Stimulated activated CD8-positive, alpha-beta memory T cell treated with anti-CD3 and anti-CD28 coated beads, Interleukin-12 subunit alpha, Interleukin-12 subunit beta, amount 100 ng/mL, for 1 hour (primary cell): ENCODE measurements around the gene FMC1.
A peak's percentile ranks its signal among the peaks of the same experiment; 100 is the strongest.
"Not testable (repeated sequence)": the region's sequence is repeated elsewhere in the genome, so short reads cannot be mapped to it uniquely, and the experiment has no call there.

Experiments
- DNase-seq: peaks from one replicate; pipeline ENCODE4 v3.0.0-alpha.2; 2020; ENCODE audit warnings: low read depth

FMC1 gene

DNA sequence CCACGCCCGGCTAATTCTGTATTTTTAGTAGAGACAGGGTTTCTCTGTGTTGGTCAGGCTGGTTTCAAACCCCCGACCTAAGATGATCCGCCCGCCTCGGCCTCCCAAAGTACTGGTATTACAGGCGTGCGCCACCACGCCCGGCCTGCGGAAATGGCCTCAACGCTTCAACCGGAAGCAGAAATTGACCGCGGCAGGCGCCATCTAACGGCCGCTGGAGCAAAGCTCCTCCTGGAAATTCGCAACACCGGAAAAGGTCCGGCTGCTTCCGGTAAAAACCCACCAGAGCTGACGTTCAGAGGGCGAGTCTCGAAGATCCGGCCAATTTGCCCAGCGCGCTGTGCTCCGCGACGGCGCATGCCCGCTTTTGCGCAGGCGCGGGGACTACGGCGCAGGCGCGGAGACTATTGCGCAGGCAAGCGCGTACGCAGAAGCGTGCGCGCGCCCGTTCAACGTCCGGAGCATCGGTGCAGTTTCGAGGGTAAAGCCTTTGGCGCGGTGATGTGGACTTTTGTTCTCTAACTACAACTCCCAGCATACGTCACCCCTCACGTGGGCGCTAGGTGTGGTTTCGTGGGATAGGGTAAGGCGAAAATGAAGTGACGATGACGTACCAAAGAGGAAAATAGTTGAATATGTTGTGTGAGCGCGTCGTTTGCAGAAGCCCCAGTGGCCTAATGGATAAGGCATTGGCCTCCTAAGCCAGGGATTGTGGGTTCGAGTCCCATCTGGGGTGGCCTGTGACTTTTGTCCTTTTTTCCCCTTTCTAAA is 915 bp upstream of the FMC1 start:
- peak; percentile 97 for DNase-seq

DNA sequence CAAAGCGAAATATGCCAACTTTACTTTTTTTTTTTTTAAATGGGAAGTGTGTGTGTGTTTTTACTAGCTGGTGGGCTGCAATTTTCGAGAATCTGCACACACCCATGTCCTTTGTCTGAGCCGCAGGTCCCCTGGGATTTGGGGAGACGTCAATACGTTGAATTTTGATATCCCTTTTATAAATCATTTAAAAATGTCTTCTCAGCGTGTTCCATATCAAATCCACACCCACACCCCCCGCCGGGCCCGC is 404 bp upstream of the FMC1 start:
- no peak for DNase-seq

DNA sequence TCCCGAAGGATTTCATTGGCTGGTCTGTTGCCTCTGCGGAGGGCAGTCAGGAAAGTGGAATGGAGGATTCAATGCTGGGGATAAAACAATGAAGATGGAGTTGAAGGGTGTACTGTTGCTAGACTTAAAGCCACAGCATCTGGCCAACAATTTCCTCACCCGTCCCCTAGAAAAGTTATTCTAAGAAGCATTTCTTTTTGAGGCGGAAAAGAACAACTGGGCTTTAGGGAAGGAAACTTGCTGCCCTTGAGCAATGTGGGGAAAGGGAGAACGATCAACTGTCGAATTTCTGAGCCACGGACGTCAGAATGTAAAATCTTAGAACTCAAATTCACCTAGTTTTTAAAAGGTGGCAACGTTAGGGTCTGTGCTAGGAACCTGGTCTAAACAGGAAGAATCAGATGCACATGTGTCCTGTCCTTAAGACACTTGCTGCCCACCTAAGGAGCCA is 664 bp downstream of the FMC1 start:
- DNase-seq: no peak

DNA sequence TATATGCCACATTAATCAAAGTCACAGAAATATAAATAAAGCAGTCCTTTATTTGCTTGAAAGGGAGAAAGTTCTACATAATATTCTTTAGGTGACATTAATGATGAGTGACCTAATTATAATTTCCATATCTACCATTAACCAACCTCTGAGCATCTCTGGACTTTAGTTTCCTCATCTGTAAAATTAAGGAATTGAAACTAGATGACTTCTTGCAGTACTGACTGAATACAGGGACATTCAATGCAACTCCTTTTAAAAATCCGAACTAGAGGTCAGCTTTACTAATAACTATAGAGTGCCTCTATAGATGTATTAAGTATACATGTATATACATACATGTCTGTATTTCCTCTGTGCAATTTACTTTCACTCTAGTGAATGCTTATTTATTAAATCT is 3.9 kb downstream of the FMC1 start:
- no peak for DNase-seq

DNA sequence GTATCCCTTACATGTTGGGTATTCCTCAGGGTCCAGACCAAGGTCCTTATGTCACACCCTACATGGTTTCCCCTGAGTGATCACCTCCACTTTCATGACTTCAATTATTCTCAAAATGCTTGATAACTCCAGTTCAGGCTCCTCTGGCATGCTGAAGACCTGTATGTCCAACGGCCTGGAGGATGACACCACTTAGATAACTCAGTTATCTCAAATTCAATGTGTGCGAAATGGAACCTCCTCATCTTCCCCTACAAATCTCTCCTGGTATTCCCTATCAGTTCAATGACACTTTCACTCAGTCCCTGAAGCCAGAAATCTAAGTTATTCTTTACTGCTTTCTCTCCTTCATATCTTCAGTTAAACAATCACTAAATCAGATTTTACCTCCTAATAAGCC is 9.9 kb downstream of the FMC1 start:
- DNase-seq: no peak

DNA sequence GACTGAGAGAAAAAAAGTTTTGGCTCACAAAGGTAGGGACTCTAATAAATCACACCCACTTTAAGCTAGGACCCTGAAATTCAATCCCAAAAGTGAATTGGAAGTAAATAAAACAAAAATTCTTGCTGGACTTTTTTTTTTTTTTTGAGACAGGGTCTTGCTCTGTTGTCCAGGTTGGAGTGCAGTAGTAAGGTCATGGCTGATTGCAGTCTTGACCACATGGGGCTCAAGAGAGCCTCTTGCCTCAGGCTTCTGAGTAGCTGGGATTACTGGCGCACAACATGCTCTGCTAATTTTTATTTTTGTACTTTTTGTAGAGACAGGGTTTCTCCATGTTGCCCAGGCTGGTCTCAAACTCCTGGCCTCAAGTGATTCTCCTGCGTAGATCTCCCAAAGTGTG is 13.6 kb downstream of the FMC1 start:
- no peak for DNase-seq

DNA sequence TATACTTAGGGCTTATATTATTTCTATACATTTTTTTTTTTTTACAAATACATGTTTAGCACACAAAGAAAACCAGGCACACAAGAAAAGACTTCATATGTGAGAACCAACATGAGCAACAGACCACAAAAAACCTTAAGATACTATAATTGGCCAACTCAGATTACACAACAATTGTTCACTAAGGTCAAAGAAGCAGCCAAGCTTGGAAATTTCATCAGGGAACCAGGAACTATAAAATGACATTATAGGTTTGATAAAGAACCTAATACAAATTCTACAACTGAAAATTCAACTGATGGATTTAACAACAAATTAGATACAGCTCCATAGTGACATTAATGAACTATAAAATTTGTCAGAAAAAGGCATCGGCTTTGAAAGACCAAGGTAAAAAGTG is 14.2 kb downstream of the FMC1 start:
- no peak for DNase-seq

DNA sequence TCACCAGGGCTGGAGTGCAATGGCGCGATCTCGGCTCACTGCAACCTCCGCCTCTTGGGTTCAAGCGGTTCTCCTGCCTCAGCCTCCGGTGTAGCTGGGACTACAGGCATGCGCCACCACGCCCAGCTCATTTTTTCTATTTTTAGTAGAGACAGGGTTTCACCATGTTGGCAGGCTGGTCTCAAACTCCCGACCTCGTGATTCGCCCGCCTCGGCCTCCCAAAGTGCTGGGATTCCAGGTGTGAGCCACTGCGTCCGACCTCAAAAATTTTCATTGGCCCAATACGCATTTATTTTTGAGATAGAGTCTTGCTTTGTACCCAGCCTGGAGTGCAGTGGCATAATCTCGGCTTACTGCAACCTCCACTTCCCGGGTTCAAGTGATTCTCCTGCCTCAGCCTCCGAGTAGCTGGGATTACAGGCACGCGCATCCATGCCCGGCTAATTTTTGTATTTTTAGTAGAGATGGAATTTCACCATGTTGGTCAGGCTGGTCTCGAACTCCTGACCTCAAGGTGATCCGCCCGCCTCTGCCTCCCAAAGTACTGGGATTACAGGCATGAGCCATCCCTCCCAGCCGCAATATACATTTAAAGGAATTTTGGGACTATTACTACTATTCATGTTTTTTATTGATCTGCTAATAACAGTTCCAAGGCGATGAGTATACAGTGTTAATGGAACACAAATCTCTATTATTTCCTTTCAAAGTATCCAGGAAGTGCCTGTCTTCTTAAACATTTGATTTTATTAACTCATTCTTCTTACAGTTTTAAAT is 16.8 kb downstream of the FMC1 start:
- not testable (repeated sequence) for DNase-seq

DNA sequence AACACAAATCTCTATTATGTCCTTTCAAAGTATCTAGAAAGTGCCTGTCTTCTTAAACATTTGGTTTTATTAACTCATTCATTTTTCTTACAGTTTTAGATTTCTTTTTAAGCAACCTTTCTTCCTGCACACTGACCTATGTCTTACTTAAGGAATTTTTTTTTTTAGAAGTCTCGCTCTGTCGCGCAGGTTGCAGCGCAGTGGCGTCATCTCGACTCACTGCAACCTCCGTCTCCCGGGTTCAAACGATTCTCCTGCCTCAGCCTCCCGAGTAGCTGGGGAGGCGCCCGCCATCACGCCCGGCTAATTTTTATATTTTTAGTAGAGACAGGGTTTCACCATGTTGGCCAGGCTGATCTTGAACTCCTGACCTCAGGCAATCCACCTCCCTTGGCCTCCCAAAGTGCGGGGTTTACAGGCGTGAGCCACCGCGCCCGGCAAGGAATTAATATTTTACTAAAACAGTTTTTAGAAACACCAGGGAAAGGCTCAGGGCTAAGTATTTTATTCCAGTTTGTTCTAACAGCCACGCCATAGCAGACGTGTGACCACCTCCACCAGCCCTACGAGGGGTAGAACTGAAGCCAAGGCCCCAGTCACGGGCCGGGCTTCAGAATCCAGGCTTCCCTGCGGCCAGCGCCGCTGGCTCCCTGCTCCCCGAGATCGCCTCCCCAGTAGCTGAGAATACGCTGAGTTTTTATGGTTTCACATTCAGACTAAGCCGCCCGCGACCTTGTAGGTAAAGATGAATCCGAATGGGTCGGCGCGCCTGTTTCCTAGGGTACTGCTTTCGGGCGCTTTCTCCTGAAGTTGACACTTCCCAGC is 17.6 kb downstream of the FMC1 start:
- no peak for DNase-seq

DNA sequence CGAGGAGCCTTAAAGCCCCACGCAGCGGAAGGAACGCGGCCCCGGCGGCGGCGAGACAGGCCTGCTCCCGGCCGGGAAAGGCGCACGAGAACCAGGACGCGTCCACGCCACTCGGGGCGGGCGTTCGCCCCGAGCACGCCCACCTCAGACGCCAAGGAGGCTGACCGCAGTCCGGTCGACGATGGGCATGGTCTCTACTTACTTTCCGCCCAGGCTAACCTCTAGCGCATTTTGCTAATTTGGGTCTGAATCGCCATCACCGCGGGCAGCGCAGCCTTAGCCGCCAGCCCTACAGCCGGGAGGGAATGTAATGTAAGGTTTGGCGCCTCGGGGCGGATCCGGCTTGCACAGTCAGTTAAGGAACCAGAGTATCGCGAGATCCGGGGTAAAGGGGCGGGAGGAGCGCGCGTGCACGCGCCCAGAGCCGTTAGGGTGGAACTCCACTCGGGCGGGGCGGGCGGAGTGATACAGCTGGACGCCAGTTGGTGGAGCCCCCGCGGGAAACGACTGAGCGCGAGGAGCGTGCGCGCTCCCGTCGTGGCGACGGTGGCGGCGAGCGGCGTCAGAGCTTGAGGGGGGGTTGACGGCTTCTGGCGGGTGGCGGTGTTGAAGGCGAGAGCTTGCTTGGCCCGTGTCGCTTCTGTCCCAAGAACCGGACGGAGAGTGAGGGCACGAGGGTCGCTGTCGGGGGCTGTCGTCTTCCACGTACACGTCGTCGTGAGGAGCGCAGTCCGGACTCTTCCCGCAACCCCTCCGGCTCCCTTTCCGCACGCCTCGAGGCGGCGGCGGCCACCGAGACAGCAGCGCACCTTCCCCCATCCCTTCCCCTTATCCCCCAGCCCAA is 18.5 kb downstream of the FMC1 start, which contains the start of gene LUC7L2:
Gene LUC7L2, plus strand, starts transcription at position 529 of the 844 bp plus-strand sequence. CDS start 368 bp downstream, outside the sequence.
- DNase-seq: peak; percentile 99

DNA sequence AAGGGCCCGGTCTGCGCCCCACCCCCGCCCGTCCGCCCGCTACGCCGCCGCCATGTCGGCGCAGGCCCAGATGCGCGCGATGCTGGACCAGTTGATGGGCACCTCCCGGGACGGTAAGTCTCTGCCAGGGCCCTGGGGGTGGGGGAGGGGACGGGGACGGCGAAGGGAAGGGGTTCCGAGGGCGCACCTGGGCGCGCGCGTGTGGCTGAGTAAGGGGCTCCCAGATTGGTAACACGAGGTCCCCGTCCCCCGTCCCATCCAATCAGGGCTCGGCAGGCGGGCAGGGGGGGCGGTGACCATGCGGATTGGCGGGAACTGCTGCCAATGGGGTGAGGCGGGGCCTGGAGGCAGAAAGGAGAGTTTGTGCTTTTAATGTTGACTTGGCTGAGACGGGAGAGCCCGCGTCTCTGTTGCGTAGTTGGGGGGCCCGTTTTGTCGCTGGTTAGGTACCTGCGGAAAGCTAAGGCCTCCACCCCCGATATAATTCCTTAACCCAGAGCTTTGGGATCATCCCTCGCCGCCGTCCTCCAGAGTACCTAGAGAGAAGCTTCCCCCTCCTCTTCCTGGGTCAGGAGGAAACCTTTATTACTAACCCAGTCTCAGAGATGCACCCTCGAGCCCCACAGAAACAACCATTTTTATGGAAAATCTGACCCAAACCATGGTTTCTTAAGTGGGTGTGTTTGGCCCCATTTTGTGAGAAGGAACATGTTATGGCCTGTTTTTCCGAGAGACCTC is 19.2 kb downstream of the FMC1 start:
- peak; percentile 96 for DNase-seq

DNA sequence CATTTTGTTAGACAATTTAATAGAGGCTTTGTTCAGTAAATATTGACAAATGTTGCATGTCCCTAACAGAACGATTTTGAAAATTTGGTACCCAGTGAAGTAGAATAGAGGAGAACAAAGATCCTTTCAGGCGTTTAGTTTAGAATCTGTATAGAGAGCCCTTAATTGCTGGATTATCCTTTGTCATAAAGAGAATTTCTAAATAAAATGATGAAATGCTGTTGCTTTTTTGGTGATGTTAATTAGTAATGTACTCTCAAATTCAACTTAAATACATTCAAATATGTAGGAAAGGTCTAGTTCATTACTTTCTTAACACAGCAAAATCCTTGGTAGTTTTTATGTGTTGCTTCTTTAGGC is 19.8 kb downstream of the FMC1 start:
- no peak for DNase-seq

DNA sequence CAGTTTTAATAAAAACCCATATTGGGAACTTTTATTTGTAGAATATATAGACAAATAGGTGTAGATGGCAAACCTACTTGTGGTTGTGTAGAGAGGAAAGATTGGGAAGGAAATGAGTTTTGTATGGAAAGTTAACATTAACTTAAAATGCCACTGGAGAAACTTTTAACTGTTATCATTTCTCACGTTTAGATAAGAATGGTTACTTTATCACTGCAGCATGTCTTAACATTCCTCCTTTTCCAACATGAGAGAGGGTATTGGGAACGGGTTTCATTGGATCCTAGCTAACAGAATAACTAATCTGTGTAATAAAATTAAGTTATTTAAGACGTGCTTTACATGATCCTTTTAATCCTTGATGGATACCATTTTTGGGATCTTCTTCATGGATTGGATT is 20.4 kb downstream of the FMC1 start:
- no peak for DNase-seq

DNA sequence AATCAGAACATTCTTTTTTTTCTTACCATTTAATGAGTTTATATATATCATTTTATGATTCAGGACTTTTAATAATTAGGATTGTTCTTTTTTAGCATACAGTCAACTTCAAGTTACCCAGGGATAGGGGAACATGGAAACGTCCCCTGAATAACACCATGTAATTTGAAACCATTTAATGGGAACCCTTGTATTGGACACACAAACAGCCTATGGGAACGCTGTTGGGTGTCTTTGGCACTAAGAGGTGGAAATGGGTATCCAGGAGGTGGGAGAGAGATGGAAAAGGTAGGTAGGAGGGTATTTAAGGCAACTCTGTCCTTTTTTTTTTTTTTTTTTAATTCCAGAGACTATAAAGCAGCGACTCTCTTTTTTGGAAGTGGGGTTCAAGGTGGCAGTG is 21.2 kb downstream of the FMC1 start:
- no peak for DNase-seq

DNA sequence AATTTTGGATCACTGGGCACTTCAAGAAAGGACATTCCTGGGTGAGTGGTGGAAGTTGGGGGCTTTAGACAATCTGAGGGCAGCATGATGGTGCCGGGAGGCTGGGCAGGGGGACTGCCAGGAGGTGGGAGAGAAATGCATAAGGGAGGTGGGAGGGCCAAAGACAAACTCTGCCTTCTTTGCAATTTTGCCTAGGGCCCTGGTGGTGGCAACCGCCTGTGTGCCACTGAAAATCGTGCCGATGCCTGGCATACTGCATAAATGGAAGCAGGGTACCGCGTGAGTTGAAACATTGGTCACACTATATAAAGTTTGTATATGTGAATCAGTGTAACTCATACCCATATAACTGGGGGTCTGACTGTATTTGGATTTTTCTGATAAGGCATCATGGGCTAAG is 21.8 kb downstream of the FMC1 start:
- DNase-seq: no peak

DNA sequence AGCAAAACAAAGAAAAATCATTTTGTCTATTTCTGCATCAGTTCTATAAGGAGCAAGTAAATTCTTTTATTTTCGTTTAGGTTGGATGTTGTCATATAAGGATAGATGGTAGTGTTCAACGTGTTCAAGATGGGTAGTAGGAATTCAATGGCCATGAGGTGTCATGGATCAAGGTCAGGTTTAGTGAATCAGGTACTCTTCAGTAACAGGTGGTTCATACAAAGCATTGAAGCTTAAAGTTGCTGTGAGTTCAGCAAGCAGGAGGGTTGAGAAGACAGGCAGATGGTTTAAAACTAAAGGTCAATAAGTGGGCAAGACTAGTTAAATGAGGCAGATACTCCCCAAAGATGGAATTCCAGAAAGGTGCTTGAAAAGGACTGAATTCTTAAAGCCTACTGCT is 24.2 kb downstream of the FMC1 start:
- DNase-seq: no peak

DNA sequence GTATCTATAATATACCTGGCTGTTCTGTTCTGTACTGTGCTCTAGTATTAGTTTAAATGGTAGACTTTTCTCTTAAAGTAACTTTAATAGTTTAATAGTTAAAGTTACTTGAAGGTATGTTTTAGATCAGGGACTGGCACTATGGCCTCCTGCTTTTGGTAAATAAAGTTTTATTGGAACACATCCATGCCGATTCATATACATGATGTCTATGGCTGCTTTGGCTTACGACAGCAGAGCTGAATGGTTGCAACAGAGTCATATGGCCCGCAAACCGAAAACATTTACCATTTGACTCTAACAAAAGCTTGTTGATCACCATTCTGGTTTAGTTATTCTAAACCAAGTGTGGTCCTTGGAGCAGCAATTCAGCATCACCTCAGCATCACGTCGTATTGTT is 25.3 kb downstream of the FMC1 start:
- no peak for DNase-seq

DNA sequence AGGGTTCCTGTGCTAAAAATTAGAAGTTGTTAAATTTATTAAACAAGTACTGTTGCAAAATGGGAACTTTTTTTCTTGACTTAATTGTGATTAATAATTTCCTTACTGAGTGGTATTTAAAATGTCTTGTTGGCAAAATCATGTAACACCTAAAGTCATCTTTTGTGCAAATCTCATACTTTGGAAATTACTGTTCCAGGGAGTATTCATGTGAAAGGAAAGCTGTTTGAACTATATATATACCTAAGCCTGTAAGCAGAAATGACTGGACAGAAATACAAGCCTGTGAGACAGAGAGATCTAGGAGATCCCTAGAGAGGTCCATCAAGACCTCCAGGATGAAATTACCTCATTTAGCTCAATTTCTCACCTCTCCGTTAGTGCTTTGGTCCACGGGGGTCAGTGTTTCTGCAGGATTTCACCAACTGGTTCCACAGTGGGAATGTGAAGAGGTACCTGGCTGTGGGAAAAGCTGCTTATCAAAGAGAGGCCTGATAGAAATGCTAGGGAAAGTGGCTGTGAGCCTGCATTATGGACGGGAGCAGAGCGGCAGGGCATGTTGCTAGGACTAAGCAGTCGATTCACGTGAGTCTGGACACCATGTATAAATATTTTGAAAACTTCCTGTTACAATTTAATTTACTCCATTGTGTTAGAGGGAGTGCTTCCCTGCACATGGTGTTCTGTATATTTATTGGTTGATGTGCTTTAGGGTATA is 26.5 kb downstream of the FMC1 start:
- no peak for DNase-seq

DNA sequence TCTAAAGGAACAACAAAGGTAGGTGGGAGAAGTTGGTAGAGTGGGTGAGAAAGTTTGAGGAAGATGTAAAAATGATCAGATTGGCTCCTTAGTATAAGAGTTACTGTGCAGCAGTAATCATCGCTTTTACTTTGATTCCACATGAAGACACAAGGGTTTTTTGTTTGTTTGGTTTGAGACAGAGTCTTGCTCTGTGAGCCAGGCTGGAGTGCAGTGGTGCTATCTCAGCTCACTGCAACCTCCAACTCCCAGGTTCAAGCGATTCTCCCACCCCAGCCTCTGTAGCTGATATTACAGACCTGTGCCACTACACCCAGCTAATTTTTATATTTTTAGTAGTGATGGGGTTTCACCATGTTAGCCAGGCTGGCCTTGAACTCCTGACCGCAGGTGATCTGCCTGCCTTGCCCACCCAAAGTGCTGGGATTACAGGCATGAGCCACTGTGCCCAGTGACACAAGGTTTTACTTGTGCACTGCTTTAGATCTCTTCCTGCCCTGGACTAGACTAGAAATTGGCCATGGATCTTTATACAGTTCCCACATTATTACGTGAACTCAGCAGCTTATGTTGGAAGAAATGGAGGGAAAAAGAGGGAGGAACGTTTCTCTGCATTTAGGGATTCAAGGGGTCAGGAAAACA is 29.3 kb downstream of the FMC1 start:
- DNase-seq: no peak

DNA sequence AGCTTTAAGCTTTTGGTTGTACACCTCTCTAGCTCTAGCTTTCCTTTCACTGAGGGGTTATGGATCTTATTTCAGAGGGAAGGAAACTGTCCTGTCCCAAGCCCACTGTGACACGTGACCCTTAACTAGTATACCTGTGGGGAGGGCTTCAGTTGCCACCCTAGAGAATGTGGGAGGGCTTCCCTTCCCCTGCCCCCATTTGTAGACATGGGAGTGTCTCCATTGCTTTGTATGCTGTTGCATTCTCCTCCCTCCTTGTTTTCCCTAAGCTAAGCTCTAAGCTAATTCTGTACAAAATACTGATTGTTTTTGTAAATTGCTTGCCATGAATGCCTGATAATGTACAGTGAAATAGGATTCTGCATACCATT is 29.8 kb downstream of the FMC1 start:
- no peak for DNase-seq
